OCI-LY1 (cell line): Measurements from ENCODE around the gene GRB10.

ENCODE experiments used
- CTCF ChIP-seq: fragments of 200-600 bp; sonication (generic), shearing (Covaris generic); IDR thresholded peaks from 2 replicates; pipeline ENCODE4 v1.5.1; 2017; ENCODE audit warnings: mild to moderate bottlenecking, antibody characterized with exemption, low read length, moderate library complexity, mixed read lengths
- EZH2 ChIP-seq: fragments of 200-600 bp; sonication (generic), shearing (Covaris generic); IDR thresholded peaks from 2 replicates; pipeline ENCODE4 v1.8.0; 2017; ENCODE audit warnings: borderline replicate concordance, mixed run types, mild to moderate bottlenecking, antibody characterized with exemption, low read length, moderate library complexity, mixed read lengths

GRCh38 chr7:50662041-50662694 lies 120.5 kb downstream of the GRB10 start:
- no peak for TF ChIP-seq CTCF
- TF ChIP-seq EZH2: no peak
